Measurements from ENCODE around the gene PHYKPL. TPM values are rescaled to one million over a fixed set of nuclear protein-coding genes. Genes with fewer than 3 reads are reported as not detected.
A peak's percentile ranks its signal among the peaks of the same experiment; 100 is the strongest.

Gene PHYKPL
- total and polyA plus RNA-seq, 2 of the 4 experiments (the other 2 are of a cell fraction) = 10.0 to 24.5 TPM

DNA sequence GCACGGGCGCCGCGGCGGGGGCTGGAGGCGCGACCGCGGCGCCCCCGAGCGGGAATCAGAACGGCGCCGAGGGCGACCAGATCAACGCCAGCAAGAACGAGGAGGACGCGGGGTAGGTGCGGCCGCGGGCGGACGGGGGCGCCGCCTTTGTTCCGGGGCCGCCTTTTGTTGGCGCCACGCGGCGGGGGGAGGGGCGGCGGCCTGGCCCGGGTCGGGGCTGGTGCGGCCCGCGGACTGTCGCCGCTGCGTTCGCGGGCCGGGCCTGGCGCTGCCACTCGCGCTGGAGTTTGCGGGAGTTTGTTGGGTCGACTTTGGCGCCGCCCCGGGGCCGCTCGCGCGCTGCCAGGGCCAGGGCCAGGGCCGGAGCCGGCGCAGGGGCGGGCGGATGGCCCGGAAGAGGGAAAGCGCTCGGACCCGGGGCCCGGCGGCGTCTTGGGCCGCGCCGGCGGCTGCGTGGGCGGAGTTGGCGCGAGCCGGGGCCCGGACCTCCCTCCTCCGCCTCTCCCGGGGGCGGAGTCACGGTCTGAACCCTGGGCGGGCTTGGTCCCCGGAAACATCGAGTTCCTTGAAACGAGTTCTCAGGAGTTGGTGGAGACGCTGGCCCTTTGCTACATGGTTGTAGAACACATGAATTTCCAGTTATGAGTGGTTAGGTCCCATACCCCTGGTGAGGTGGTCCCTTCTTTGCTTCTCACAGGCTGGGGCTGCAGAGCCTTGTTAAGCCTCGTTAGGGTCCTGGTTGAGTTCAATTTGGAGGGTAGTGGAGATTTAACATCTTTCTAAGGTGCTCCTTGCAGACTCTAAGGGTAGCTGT, 27.5 kb downstream of the PHYKPL start:
- in situ Hi-C loops (cut with MboI; ENCODE audit: low sequenced_read_pairs) = no loop called here
- DNase-seq = peak; percentile 62
- no peak overlapping the region for H4K8ac ChIP-seq (ENCODE audit: low read depth in 2 of 2, low read length in 2 of 2)
- ATAC-seq (ENCODE audit: low read depth) = peak; percentile 74
- no peaks in the 10 kb centered on the region for H3K9me3 ChIP-seq (ENCODE audit: control insufficient read depth, insufficient read depth, low read length)
- no peak overlapping the region for H2BK20ac ChIP-seq (ENCODE audit: low read depth, low read length)
- H4K5ac ChIP-seq (ENCODE audit: low read depth, low read length) = no peak overlapping the region
- no peaks in the 10 kb centered on the region for H3K27me3 ChIP-seq (ENCODE audit: control insufficient read depth, insufficient read depth, low read length)
- no peak overlapping the region; the same call in 1 of the 2 replicates for H4K91ac ChIP-seq (ENCODE audit: insufficient read depth, low read depth, low read length)
- no TSS peak for BruUV-seq (replicated peaks)
- peaks cover 38% of the 10 kb centered on the region for H3K36me3 ChIP-seq (ENCODE audit: control insufficient read depth, insufficient read depth, low read length)
- H3K4ac ChIP-seq (ENCODE audit: low read depth, low read length) = no peak overlapping the region; the same call in 1 of the 2 replicates
- H2AK9ac ChIP-seq (replicated peaks; ENCODE audit: low read depth, low read length, poor library complexity) = peak overlapping the region; percentile 99
- H2AFZ ChIP-seq (replicated peaks; ENCODE audit: low read length, poor library complexity) = peak overlapping the region; percentile 95
- H3K4me2 ChIP-seq (ENCODE audit: low read depth, low read length) = peak overlapping the region; percentile 84
- H3K56ac ChIP-seq (ENCODE audit: extremely low read depth, insufficient read depth, low read length) = no peak overlapping the region
- H3K4me1 ChIP-seq (ENCODE audit: control insufficient read depth, insufficient read depth, low read length) = peaks cover 11% of the 10 kb centered on the region
- H3K23ac ChIP-seq (ENCODE audit: low read depth, low read length) = peak overlapping the region; percentile 1; the same call in 1 of the 2 replicates
- ChIA-PET POLR2A (ENCODE audit: unreplicated experiment) (no interaction called here), CTCF (interaction anchor here (1.3 to 1.4 kb wide), 2 partner anchors 8 to 129 kb away, joined by 3 to 5 read pairs; no protein-coding TSS in a partner anchor)
- intact Hi-C loops (cut with micrococcal nuclease) = loop anchor here (1.0 kb wide), 1 partner anchor 27 kb away; the partner anchor contains the start of gene PHYKPL
- peaks cover 23% of the 10 kb centered on the region for H3K9me1 ChIP-seq (ENCODE audit: insufficient read depth, low read length)
- 2% methylated on average over 43 of the region's 90 CpGs; no CpG with 5 or more reads in 1 of the 2 experiments for WGBS, 2 experiments (ENCODE audit: extremely low coverage in 2 of 2, insufficient read length in 1 of 2)
- H3K4me3 ChIP-seq (ENCODE audit: insufficient read depth, low read depth, low read length) = peak overlapping the region; percentile 70
- peaks cover 49% of the 10 kb centered on the region for H4K20me1 ChIP-seq (ENCODE audit: insufficient read depth, low read length)
- dilution Hi-C loops (cut with HindIII; ENCODE audit: low sequenced_read_pairs, unreplicated experiment) = no loop called here
- no peak overlapping the region for H3K18ac ChIP-seq (ENCODE audit: low read depth, low read length)
- no peak overlapping the region for H2BK120ac ChIP-seq (ENCODE audit: low read depth, low read length)
- no peak overlapping the region for H2BK15ac ChIP-seq (ENCODE audit: low read depth, low read length)
- TF ChIP-seq CHD1 (IDR thresholded peaks at IDR 0.05; ENCODE audit: low read depth, low read length) = no peak
- TF ChIP-seq, protein P1, sequence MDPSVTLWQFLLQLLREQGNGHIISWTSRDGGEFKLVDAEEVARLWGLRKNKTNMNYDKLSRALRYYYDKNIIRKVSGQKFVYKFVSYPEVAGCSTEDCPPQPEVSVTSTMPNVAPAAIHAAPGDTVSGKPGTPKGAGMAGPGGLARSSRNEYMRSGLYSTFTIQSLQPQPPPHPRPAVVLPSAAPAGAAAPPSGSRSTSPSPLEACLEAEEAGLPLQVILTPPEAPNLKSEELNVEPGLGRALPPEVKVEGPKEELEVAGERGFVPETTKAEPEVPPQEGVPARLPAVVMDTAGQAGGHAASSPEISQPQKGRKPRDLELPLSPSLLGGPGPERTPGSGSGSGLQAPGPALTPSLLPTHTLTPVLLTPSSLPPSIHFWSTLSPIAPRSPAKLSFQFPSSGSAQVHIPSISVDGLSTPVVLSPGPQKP (IDR thresholded peaks at IDR 0.05; ENCODE audit: borderline replicate concordance, low read depth, low read length) = no peak
- TF ChIP-seq NFE2L2 (IDR thresholded peaks at IDR 0.05; ENCODE audit: low read depth, low read length) = no peak
- TF ChIP-seq MAZ (IDR thresholded peaks at IDR 0.05; ENCODE audit: borderline replicate concordance, low read depth, low read length) = peak; percentile 80; the same call in 1 of the 2 replicates
- TF ChIP-seq RCOR1 (IDR thresholded peaks at IDR 0.05; ENCODE audit: insufficient replicate concordance, low read length) = no peak
- TF ChIP-seq BHLHE40 (IDR thresholded peaks at IDR 0.05; ENCODE audit: low read depth, low read length) = no peak
- no peak for TF ChIP-seq RAD21 (IDR thresholded peaks at IDR 0.05; ENCODE audit: low read length)
- H2AK5ac ChIP-seq (ENCODE audit: low read depth, low read length) = no peak overlapping the region; the same call in 1 of the 2 replicates
- H3K79me1 ChIP-seq (ENCODE audit: low read depth in 1 of 2, low read length in 2 of 2) = peaks cover 15 to 52% of the 10 kb centered on the region in 2 experiments; a peak in 3 of 4 replicates
- H2BK5ac ChIP-seq (ENCODE audit: low read depth, low read length, poor library complexity, severe bottlenecking) = peak overlapping the region; percentile 38
- peak overlapping the region; percentile 11; the same call in 1 of the 2 replicates for H3K14ac ChIP-seq (replicated peaks; ENCODE audit: low read depth, low read length)
- peak overlapping the region; percentile 51 for H3K9ac ChIP-seq (ENCODE audit: low read depth, low read length)
- peak overlapping the region; percentile 54; the same call in 1 of the 2 replicates for H3K27ac ChIP-seq (ENCODE audit: insufficient read depth, low read length)

Data from IMR-90 (cell line).